HG03103 (cell line): ENCODE data around the gene ERC1.
"Not testable (repeated sequence)": the region's sequence is repeated elsewhere in the genome, so short reads cannot be mapped to it uniquely, and the experiment has no call there.

Experiments
- ATAC-seq: cut with Tn5 transposase; IDR thresholded peaks from one replicate; pipeline ENCODE4 v1.9.1; 2021; ENCODE audit warnings: low read depth; ENCODE audit not compliant: unreplicated experiment

ERC1 gene

GRCh38 chr12:1341270-1341669 is 350.2 kb downstream of the ERC1 start:
- not testable (repeated sequence) for ATAC-seq

- no peak for ATAC-seq
These were observed 352.4 kb downstream of the ERC1 start for GRCh38 chr12:1343422-1343821.

- no peak for ATAC-seq
These were observed 353.2 kb downstream of the ERC1 start for GRCh38 chr12:1344245-1344644.

- ATAC-seq, result no peak
These were observed 355.1 kb downstream of the ERC1 start for GRCh38 chr12:1346126-1346525.

GRCh38 chr12:1347294-1347693 is 356.3 kb downstream of the ERC1 start:
- no peak for ATAC-seq

GRCh38 chr12:1348606-1349005 is 357.6 kb downstream of the ERC1 start:
- no peak for ATAC-seq

GRCh38 chr12:1350055-1350933 is 359.3 kb downstream of the ERC1 start:
- ATAC-seq, result no peak

- ATAC-seq, result no peak
These were observed 359.9 kb downstream of the ERC1 start for GRCh38 chr12:1350934-1351240.

GRCh38 chr12:1351926-1352325 is 360.9 kb downstream of the ERC1 start:
- no peak for ATAC-seq

- no peak for ATAC-seq
These were observed 362.4 kb downstream of the ERC1 start for GRCh38 chr12:1353451-1353850.

GRCh38 chr12:1355396-1355795 is 364.4 kb downstream of the ERC1 start:
- no peak for ATAC-seq

GRCh38 chr12:1355871-1356270 is 364.8 kb downstream of the ERC1 start:
- ATAC-seq, result not testable (repeated sequence)

- no peak for ATAC-seq
These were observed 365.3 kb downstream of the ERC1 start for GRCh38 chr12:1356285-1356684.

- no peak for ATAC-seq
These were observed 366.1 kb downstream of the ERC1 start for GRCh38 chr12:1357171-1357570.

- ATAC-seq, result no peak
These were observed 366.7 kb downstream of the ERC1 start for GRCh38 chr12:1357711-1358110.

- no peak for ATAC-seq
These were observed 369.6 kb downstream of the ERC1 start for GRCh38 chr12:1360441-1361210.

- no peak for ATAC-seq
These were observed 371.2 kb downstream of the ERC1 start for GRCh38 chr12:1362143-1362662.

GRCh38 chr12:1365703-1366102 is 374.7 kb downstream of the ERC1 start:
- no peak for ATAC-seq

- ATAC-seq, result no peak
These were observed 376.6 kb downstream of the ERC1 start for GRCh38 chr12:1367331-1368291.

GRCh38 chr12:1369460-1369859 is 378.4 kb downstream of the ERC1 start:
- ATAC-seq, result no peak
